ENCODE results near the gene CALML5.

GRCh38 chr10:5466451-5467206, 32.7 kb downstream of the CALML5 start:
- no peak for TF ChIP-seq CTCF (conservative IDR thresholded peaks at IDR 0.05; ENCODE audit: low read length)
- no peak for TF ChIP-seq EZH2phosphoT487 (IDR thresholded peaks at IDR 0.05; ENCODE audit: borderline replicate concordance)
